Astrocyte (in vitro differentiated cells and primary cell): ENCODE data around the gene CRY2. TPM values are rescaled to one million over a fixed set of nuclear protein-coding genes. Genes with fewer than 3 reads are reported as not detected.

Experiments
- DNase-seq: peaks from one replicate; pipeline ENCODE4 v3.0.0-alpha.2; 2010; ENCODE audit warnings: low read depth
- FAIRE-seq: peaks from 2 replicates; lab custom pipeline; 2011; peaks lifted over from hg19 to GRCh38; lab: Jason Lieb, UNC
- H2AFZ ChIP-seq: 2 replicates; pipeline ENCODE4 v1.6.0; 2012; ENCODE audit warnings: low read depth, low read length, inconsistent platforms
- H3K27ac ChIP-seq: 2 replicates; pipeline ENCODE4 v1.5.1; 2011; ENCODE audit warnings: low read depth, low read length, inconsistent platforms
- H3K27me3 ChIP-seq: 2 replicates; pipeline ENCODE4 v1.6.0; 2011; ENCODE audit warnings: low read length, inconsistent platforms; ENCODE audit not compliant: insufficient read depth
- H3K36me3 ChIP-seq: 2 replicates; pipeline ENCODE4 v1.5.1; 2011; ENCODE audit warnings: low read length, inconsistent platforms; ENCODE audit not compliant: insufficient read depth
- H3K4me1 ChIP-seq: 2 replicates; pipeline ENCODE4 v1.5.1; 2011; ENCODE audit warnings: low read length, inconsistent platforms; ENCODE audit not compliant: insufficient read depth
- H3K4me2 ChIP-seq: 2 replicates; pipeline ENCODE4 v1.6.0; 2012; ENCODE audit warnings: low read length, inconsistent platforms
- H3K4me3 ChIP-seq: 2 replicates; pipeline ENCODE4 v1.5.1; 2011; ENCODE audit warnings: low read depth, mild to moderate bottlenecking, low read length, inconsistent platforms; ENCODE audit not compliant: insufficient read depth
- H3K79me2 ChIP-seq: 2 replicates; pipeline ENCODE4 v1.6.0; 2012; ENCODE audit warnings: mild to moderate bottlenecking, low read length, inconsistent platforms; ENCODE audit not compliant: insufficient read depth
- H3K9ac ChIP-seq: 2 replicates; pipeline ENCODE4 v1.6.0; 2012; ENCODE audit warnings: mild to moderate bottlenecking, low read length, inconsistent platforms
- H3K9me3 ChIP-seq: 2 replicates; pipeline ENCODE4 v1.5.1; 2012; ENCODE audit warnings: low read depth, mild to moderate bottlenecking, low read length, inconsistent platforms; ENCODE audit not compliant: insufficient read depth
- H4K20me1 ChIP-seq: 2 replicates; pipeline ENCODE4 v1.6.0; 2012; ENCODE audit warnings: low read length, inconsistent platforms; ENCODE audit not compliant: insufficient read depth
- H3K27ac Mint-ChIP-seq: one replicate; pipeline ENCODE4 v1.8.0; 2021; ENCODE audit warnings: mild to moderate bottlenecking, mixed read lengths; ENCODE audit not compliant: unreplicated experiment
- H3K27me3 Mint-ChIP-seq: one replicate; pipeline ENCODE4 v1.8.0; 2021; ENCODE audit warnings: low read depth, mixed read lengths; ENCODE audit not compliant: unreplicated experiment
- H3K36me3 Mint-ChIP-seq: one replicate; pipeline ENCODE4 v1.8.0; 2021; ENCODE audit warnings: low read depth, mixed read lengths; ENCODE audit not compliant: unreplicated experiment
- H3K4me1 Mint-ChIP-seq: one replicate; pipeline ENCODE4 v1.8.0; 2021; ENCODE audit warnings: low read depth, mixed read lengths; ENCODE audit not compliant: unreplicated experiment
- H3K4me3 Mint-ChIP-seq: one replicate; pipeline ENCODE4 v1.8.0; 2021; ENCODE audit warnings: mild to moderate bottlenecking, moderate library complexity, mixed read lengths; ENCODE audit not compliant: unreplicated experiment
- H3K9me3 Mint-ChIP-seq: one replicate; pipeline ENCODE4 v1.8.0; 2021; ENCODE audit warnings: mild to moderate bottlenecking, mixed read lengths; ENCODE audit not compliant: unreplicated experiment
- CTCF ChIP-seq: IDR thresholded peaks from 2 replicates; pipeline ENCODE4 v1.5.1; 2011; ENCODE audit warnings: low read depth, mild to moderate bottlenecking, inconsistent platforms, low read length, moderate library complexity; ENCODE audit not compliant: insufficient read depth
- EZH2 ChIP-seq: IDR thresholded peaks from 2 replicates; pipeline ENCODE4 v1.6.1; 2012; ENCODE audit warnings: mild to moderate bottlenecking, low read length, inconsistent platforms; ENCODE audit not compliant: insufficient read depth
- total RNA-seq: library from RNA; stranded (reverse); gene quantifications from 2 replicates; pipeline ENCODE4 v1.2.1, GENCODE V29; 2021

Gene CRY2
- total RNA-seq, 1 donor from 2014 or later, result 16.9 TPM

GRCh38 chr11:45924036-45924915 is 77.0 kb downstream of the CRY2 start:
- Mint-ChIP-seq H3K36me3 (no peaks in the 10 kb centered on the region), H3K4me3 (peak overlapping the region; percentile 12), H3K4me1 (peaks cover under 1% of the 10 kb centered on the region), H3K27me3 (peaks cover 31% of the 10 kb centered on the region), H3K9me3 (peaks cover 3% of the 10 kb centered on the region), H3K27ac (no peak overlapping the region)
- H4K20me1 ChIP-seq, result no peaks in the 10 kb centered on the region
- no peak overlapping the region for H3K9ac ChIP-seq
- H2AFZ ChIP-seq, result no peak overlapping the region
- H3K79me2 ChIP-seq, result no peaks in the 10 kb centered on the region
- no peak for TF ChIP-seq EZH2
- no peak for TF ChIP-seq CTCF
- no peak for DNase-seq
- no peak overlapping the region for H3K4me3 ChIP-seq
- H3K4me2 ChIP-seq, result no peak overlapping the region
- peaks cover 30% of the 10 kb centered on the region for H3K27me3 ChIP-seq
- no peak for FAIRE-seq
- H3K36me3 ChIP-seq, result no peaks in the 10 kb centered on the region
- no peaks in the 10 kb centered on the region for H3K9me3 ChIP-seq
- no peak overlapping the region for H3K27ac ChIP-seq
- no peaks in the 10 kb centered on the region for H3K4me1 ChIP-seq

GRCh38 chr11:45924927-45925326 is 77.7 kb downstream of the CRY2 start:
- H3K9me3 ChIP-seq, result no peaks in the 10 kb centered on the region
- no peaks in the 10 kb centered on the region for H4K20me1 ChIP-seq
- DNase-seq (no peak), FAIRE-seq (no peak)
- H3K79me2 ChIP-seq, result no peaks in the 10 kb centered on the region
- Mint-ChIP-seq H3K27ac (no peak overlapping the region), H3K4me1 (peaks cover 4% of the 10 kb centered on the region), H3K9me3 (peaks cover 3% of the 10 kb centered on the region), H3K36me3 (no peaks in the 10 kb centered on the region), H3K4me3 (no peak overlapping the region), H3K27me3 (peaks cover 31% of the 10 kb centered on the region)
- H3K27ac ChIP-seq, result no peak overlapping the region
- no peaks in the 10 kb centered on the region for H3K4me1 ChIP-seq
- H3K4me2 ChIP-seq, result no peak overlapping the region
- peaks cover 30% of the 10 kb centered on the region for H3K27me3 ChIP-seq
- no peak overlapping the region for H2AFZ ChIP-seq
- H3K9ac ChIP-seq, result no peak overlapping the region
- no peak overlapping the region for H3K4me3 ChIP-seq
- no peak for TF ChIP-seq CTCF
- TF ChIP-seq EZH2, result no peak
- no peaks in the 10 kb centered on the region for H3K36me3 ChIP-seq

- H3K4me1 ChIP-seq, result no peaks in the 10 kb centered on the region
- no peaks in the 10 kb centered on the region for H3K79me2 ChIP-seq
- H3K27me3 ChIP-seq, result peaks cover 30% of the 10 kb centered on the region
- Mint-ChIP-seq H3K4me3 (no peak overlapping the region), H3K36me3 (no peaks in the 10 kb centered on the region), H3K27ac (no peak overlapping the region), H3K4me1 (peaks cover 6% of the 10 kb centered on the region), H3K27me3 (peaks cover 29% of the 10 kb centered on the region), H3K9me3 (peaks cover 3% of the 10 kb centered on the region)
- DNase-seq (no peak), FAIRE-seq (no peak)
- H3K27ac ChIP-seq, result no peak overlapping the region
- no peaks in the 10 kb centered on the region for H4K20me1 ChIP-seq
- H3K4me2 ChIP-seq, result no peak overlapping the region
- no peak overlapping the region for H2AFZ ChIP-seq
- no peak overlapping the region for H3K4me3 ChIP-seq
- no peaks in the 10 kb centered on the region for H3K36me3 ChIP-seq
- no peaks in the 10 kb centered on the region for H3K9me3 ChIP-seq
- no peak for TF ChIP-seq EZH2
- TF ChIP-seq CTCF, result no peak
- no peak overlapping the region for H3K9ac ChIP-seq
Measured at GRCh38 chr11:45925550-45925949, 78.3 kb downstream of the CRY2 start.
